Measurements from ENCODE around the gene CSNK2A3. TPM values are rescaled to one million over a fixed set of nuclear protein-coding genes. Genes with fewer than 3 reads are reported as not detected.

The CSNK2A3 gene
- total and polyA plus RNA-seq, 9 of the 15 experiments (the other 6 are each of a cell fraction or from before 2014, with no cell fraction given), result 0.33 to 6.1 (median 1.8) TPM

- H3K79me2 ChIP-seq (ENCODE audit: control insufficient read depth, insufficient read depth, low read length), result no peaks in the 10 kb centered on the region
- no peak for TF ChIP-seq ZNF354B (CRISPR knock-in tag; IDR thresholded peaks at IDR 0.05)
- TF ChIP-seq KLF10 (CRISPR knock-in tag; IDR thresholded peaks at IDR 0.05), result no peak
- no peak for TF ChIP-seq CHD4 (IDR thresholded peaks at IDR 0.05; ENCODE audit: insufficient read depth, insufficient replicate concordance, low read depth, low read length, poor library complexity, severe bottlenecking)
- TF ChIP-seq, protein P1, sequence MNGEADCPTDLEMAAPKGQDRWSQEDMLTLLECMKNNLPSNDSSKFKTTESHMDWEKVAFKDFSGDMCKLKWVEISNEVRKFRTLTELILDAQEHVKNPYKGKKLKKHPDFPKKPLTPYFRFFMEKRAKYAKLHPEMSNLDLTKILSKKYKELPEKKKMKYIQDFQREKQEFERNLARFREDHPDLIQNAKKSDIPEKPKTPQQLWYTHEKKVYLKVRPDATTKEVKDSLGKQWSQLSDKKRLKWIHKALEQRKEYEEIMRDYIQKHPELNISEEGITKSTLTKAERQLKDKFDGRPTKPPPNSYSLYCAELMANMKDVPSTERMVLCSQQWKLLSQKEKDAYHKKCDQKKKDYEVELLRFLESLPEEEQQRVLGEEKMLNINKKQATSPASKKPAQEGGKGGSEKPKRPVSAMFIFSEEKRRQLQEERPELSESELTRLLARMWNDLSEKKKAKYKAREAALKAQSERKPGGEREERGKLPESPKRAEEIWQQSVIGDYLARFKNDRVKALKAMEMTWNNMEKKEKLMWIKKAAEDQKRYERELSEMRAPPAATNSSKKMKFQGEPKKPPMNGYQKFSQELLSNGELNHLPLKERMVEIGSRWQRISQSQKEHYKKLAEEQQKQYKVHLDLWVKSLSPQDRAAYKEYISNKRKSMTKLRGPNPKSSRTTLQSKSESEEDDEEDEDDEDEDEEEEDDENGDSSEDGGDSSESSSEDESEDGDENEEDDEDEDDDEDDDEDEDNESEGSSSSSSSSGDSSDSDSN (IDR thresholded peaks at IDR 0.05; ENCODE audit: borderline replicate concordance in 1 of 2, low read depth in 2 of 2, low read length in 2 of 2), result no peak
- no peak for TF ChIP-seq SETDB1 (IDR thresholded peaks at IDR 0.05; ENCODE audit: low read length)
- TF ChIP-seq CHCHD3 (CRISPR knock-in tag; IDR thresholded peaks at IDR 0.05), result no peak
- TF ChIP-seq TBP (optimal IDR thresholded peaks at IDR 0.05; ENCODE audit: low read depth, low read length), result no peak
- no peak for TF ChIP-seq HBP1 (CRISPR knock-in tag; IDR thresholded peaks at IDR 0.05)
- no peak for TF ChIP-seq HDAC3 (IDR thresholded peaks at IDR 0.05; ENCODE audit: borderline replicate concordance, partially characterized antibody)
- TF ChIP-seq, protein P2, sequence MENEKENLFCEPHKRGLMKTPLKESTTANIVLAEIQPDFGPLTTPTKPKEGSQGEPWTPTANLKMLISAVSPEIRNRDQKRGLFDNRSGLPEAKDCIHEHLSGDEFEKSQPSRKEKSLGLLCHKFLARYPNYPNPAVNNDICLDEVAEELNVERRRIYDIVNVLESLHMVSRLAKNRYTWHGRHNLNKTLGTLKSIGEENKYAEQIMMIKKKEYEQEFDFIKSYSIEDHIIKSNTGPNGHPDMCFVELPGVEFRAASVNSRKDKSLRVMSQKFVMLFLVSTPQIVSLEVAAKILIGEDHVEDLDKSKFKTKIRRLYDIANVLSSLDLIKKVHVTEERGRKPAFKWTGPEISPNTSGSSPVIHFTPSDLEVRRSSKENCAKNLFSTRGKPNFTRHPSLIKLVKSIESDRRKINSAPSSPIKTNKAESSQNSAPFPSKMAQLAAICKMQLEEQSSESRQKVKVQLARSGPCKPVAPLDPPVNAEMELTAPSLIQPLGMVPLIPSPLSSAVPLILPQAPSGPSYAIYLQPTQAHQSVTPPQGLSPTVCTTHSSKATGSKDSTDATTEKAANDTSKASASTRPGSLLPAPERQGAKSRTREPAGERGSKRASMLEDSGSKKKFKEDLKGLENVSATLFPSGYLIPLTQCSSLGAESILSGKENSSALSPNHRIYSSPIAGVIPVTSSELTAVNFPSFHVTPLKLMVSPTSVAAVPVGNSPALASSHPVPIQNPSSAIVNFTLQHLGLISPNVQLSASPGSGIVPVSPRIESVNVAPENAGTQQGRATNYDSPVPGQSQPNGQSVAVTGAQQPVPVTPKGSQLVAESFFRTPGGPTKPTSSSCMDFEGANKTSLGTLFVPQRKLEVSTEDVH (IDR thresholded peaks at IDR 0.05; ENCODE audit: low read depth, partially characterized antibody), result no peak
- no peak for TF ChIP-seq MTA2 (IDR thresholded peaks at IDR 0.05; ENCODE audit: low read depth)
- TF ChIP-seq ZBED1 (IDR thresholded peaks at IDR 0.05), result no peak
- TF ChIP-seq FUS (optimal IDR thresholded peaks at IDR 0.05; ENCODE audit: low read depth, low read length), result no peak
- 0% methylated on average over 5 of the region's 5 CpGs for WGBS (ENCODE audit: insufficient coverage, low coverage, missing lambda C conversion rate)
- in situ Hi-C loops (cut with MboI) (no loop called here), intact Hi-C loops (cut with micrococcal nuclease) (no loop called here)
- peaks cover 2 to 22% of the 10 kb centered on the region in 2 experiments; a peak in 4 of 5 replicates for H3K27me3 ChIP-seq (ENCODE audit: control insufficient read depth in 2 of 2, insufficient read depth in 2 of 2, low read length in 2 of 2)
- DNase-seq (ENCODE audit: extremely low read depth in 1 of 4, low spot score in 3 of 4), result no peak
- no peak overlapping the region for H3K4me2 ChIP-seq (ENCODE audit: insufficient read depth, low read length)
- POLR2A ChIA-PET, result no interaction called here
- CTCF ChIA-PET (ENCODE audit: low intra/inter-chr PET ratio), result no interaction called here
- H3K27ac ChIP-seq (ENCODE audit: extremely low read depth, low read depth, low read length), result no peak overlapping the region
- no peaks in the 10 kb centered on the region for H3K9me1 ChIP-seq (ENCODE audit: control insufficient read depth, insufficient read depth, low read length)
- no peak for FAIRE-seq
- BruUV-seq (replicated peaks), result no TSS peak
- H4K20me1 ChIP-seq (replicated peaks; ENCODE audit: control insufficient read depth, insufficient read depth, low read length), result 0 out of 2 replicates have a peak, but pooled peaks cover 5% of the 10 kb centered on the region
- no peak overlapping the region for H3K9ac ChIP-seq (ENCODE audit: insufficient read depth in 1 of 2, low read depth in 2 of 2, low read length in 2 of 2)
- H2AFZ ChIP-seq (ENCODE audit: low read depth, low read length), result no peak overlapping the region
- H3K4me1 ChIP-seq (replicated peaks in 1 of 2; ENCODE audit: control insufficient read depth in 2 of 2, insufficient read depth in 2 of 2, low read length in 2 of 2), result no peaks in the 10 kb centered on the region
- ATAC-seq, result no peak
- H3K4me3 ChIP-seq, result no peak overlapping the region
- H3K9me3 ChIP-seq (replicated peaks; ENCODE audit: control insufficient read depth, insufficient read depth, low read depth, low read length), result no peaks in the 10 kb centered on the region
- no peaks in the 10 kb centered on the region for H3K36me3 ChIP-seq (ENCODE audit: control insufficient read depth, insufficient read depth, low read length)
Observed at GRCh38 chr11:11390068-11390771, 37.2 kb upstream of the CSNK2A3 start.

All from K562 (cell line).